ENCODE results near the gene POLR1A. TPM values are rescaled to one million over a fixed set of nuclear protein-coding genes. Genes with fewer than 3 reads are reported as not detected.

Gene POLR1A
- total RNA-seq, 3 donors from 2014 or later: 12.4 to 19.4 (median 13.1) TPM

GRCh38 chr2:85989288-85989865, 116.3 kb downstream of the POLR1A start:
- peak overlapping the region in 1 of 2 donors; percentile 82 for H3K27ac ChIP-seq
- intact Hi-C loops (cut with DNase I; ENCODE audit: low total_unique reads): loop anchor here (10.0 kb wide), 1 partner anchor 385 kb away; no protein-coding TSS in a partner anchor
- no peaks in the 10 kb centered on the region for H3K9me3 ChIP-seq
- TF ChIP-seq, protein P1, sequence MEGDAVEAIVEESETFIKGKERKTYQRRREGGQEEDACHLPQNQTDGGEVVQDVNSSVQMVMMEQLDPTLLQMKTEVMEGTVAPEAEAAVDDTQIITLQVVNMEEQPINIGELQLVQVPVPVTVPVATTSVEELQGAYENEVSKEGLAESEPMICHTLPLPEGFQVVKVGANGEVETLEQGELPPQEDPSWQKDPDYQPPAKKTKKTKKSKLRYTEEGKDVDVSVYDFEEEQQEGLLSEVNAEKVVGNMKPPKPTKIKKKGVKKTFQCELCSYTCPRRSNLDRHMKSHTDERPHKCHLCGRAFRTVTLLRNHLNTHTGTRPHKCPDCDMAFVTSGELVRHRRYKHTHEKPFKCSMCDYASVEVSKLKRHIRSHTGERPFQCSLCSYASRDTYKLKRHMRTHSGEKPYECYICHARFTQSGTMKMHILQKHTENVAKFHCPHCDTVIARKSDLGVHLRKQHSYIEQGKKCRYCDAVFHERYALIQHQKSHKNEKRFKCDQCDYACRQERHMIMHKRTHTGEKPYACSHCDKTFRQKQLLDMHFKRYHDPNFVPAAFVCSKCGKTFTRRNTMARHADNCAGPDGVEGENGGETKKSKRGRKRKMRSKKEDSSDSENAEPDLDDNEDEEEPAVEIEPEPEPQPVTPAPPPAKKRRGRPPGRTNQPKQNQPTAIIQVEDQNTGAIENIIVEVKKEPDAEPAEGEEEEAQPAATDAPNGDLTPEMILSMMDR (IDR thresholded peaks at IDR 0.05): no peak
- no peak for TF ChIP-seq POLR2AphosphoS5 (IDR thresholded peaks at IDR 0.05)
- TF ChIP-seq POLR2A (IDR thresholded peaks at IDR 0.05): no peak
- H3K36me3 ChIP-seq: no peaks in the 10 kb centered on the region
- H3K4me3 ChIP-seq: no peak overlapping the region
- DNase-seq (ENCODE audit: low spot score in 2 of 2): no peak
- H3K4me1 ChIP-seq: no peaks in the 10 kb centered on the region
- no peaks in the 10 kb centered on the region for H3K27me3 ChIP-seq

- no peaks in the 10 kb centered on the region for H3K4me1 ChIP-seq
- H3K9me3 ChIP-seq: no peaks in the 10 kb centered on the region
- DNase-seq (ENCODE audit: low spot score in 2 of 2): no peak
- H3K4me3 ChIP-seq: no peak overlapping the region
- no peaks in the 10 kb centered on the region for H3K27me3 ChIP-seq
- TF ChIP-seq, protein P1 (IDR thresholded peaks at IDR 0.05): no peak
- no peak for TF ChIP-seq POLR2A (IDR thresholded peaks at IDR 0.05)
- TF ChIP-seq POLR2AphosphoS5 (IDR thresholded peaks at IDR 0.05): no peak
- intact Hi-C loops (cut with DNase I; ENCODE audit: low total_unique reads): loop anchor here (10.0 kb wide), 1 partner anchor 386 kb away; no protein-coding TSS in a partner anchor
- no peaks in the 10 kb centered on the region for H3K36me3 ChIP-seq
- H3K27ac ChIP-seq: peak overlapping the region; percentile 58 to 82
Measured at GRCh38 chr2:85988914-85989270, 116.8 kb downstream of the POLR1A start.

- no peaks in the 10 kb centered on the region for H3K4me1 ChIP-seq
- H3K36me3 ChIP-seq: no peaks in the 10 kb centered on the region
- H3K4me3 ChIP-seq: no peak overlapping the region
- no peaks in the 10 kb centered on the region for H3K9me3 ChIP-seq
- H3K27me3 ChIP-seq: no peaks in the 10 kb centered on the region
- intact Hi-C loops (cut with DNase I; ENCODE audit: low total_unique reads): loop anchor here (10.0 kb wide), 1 partner anchor 386 kb away; no protein-coding TSS in a partner anchor
- peak overlapping the region; percentile 58 to 82 for H3K27ac ChIP-seq
- no peak for DNase-seq (ENCODE audit: low spot score in 2 of 2)
- TF ChIP-seq POLR2A (IDR thresholded peaks at IDR 0.05) (no peak), POLR2AphosphoS5 (IDR thresholded peaks at IDR 0.05) (peak in 1 of 3 donors; percentile 69)
- TF ChIP-seq, protein P1 (IDR thresholded peaks at IDR 0.05): no peak
Measured at GRCh38 chr2:85988175-85988913, 117.3 kb downstream of the POLR1A start.

- H3K27me3 ChIP-seq: no peaks in the 10 kb centered on the region
- H3K36me3 ChIP-seq: no peaks in the 10 kb centered on the region
- no peak overlapping the region for H3K4me3 ChIP-seq
- H3K27ac ChIP-seq: peak overlapping the region; percentile 34 to 82
- TF ChIP-seq POLR2AphosphoS5 (IDR thresholded peaks at IDR 0.05) (no peak), POLR2A (IDR thresholded peaks at IDR 0.05) (no peak)
- TF ChIP-seq, protein P1 (IDR thresholded peaks at IDR 0.05): no peak
- intact Hi-C loops (cut with DNase I; ENCODE audit: low total_unique reads): loop anchor here (10.0 kb wide), 1 partner anchor 387 kb away; no protein-coding TSS in a partner anchor
- no peaks in the 10 kb centered on the region for H3K9me3 ChIP-seq
- DNase-seq (ENCODE audit: low spot score in 2 of 2): no peak
- no peaks in the 10 kb centered on the region for H3K4me1 ChIP-seq
Measured at GRCh38 chr2:85987266-85988174, 118.2 kb downstream of the POLR1A start.
